AG04449 (cell line): ENCODE measurements around the gene CRYAB.
A peak's percentile ranks its signal among the peaks of the same experiment; 100 is the strongest.

Experiments used
- CTCF ChIA-PET: fragments of 350-600 bp; formaldehyde crosslinking; extraction: SDS; loops from one replicate; lab custom pipeline; 2021; ENCODE audit warnings: antibody characterized with exemption; lab: Yijun Ruan, JAX
- POLR2A ChIA-PET: fragments of 400-600, 350-600 bp; formaldehyde crosslinking; extraction: SDS; loops from one replicate; lab custom pipeline; 2020; ENCODE audit warnings: antibody characterized with exemption, inconsistent platforms; lab: Yijun Ruan, JAX
- DNase-seq: peaks from one replicate; pipeline ENCODE4 v3.0.0-alpha.2; 2010; ENCODE audit warnings: low read depth, low spot score
- H3K4me3 ChIP-seq: 2 replicates; pipeline ENCODE4 v1.5.1; 2011; ENCODE audit warnings: low read depth, mild to moderate bottlenecking, control low read depth, low read length
- CTCF ChIP-seq: IDR thresholded peaks from one replicate; pipeline ENCODE4 v1.5.1; 2011; ENCODE audit warnings: mild to moderate bottlenecking, moderate library complexity, low read length, control low read depth, inconsistent platforms; ENCODE audit not compliant: insufficient read depth; ENCODE audit errors: missing control alignments

Gene CRYAB

GRCh38 chr11:111870886-111871692 lies 40.5 kb downstream of the CRYAB start, which contains the start of gene ALG9:
Gene ALG9, minus strand, starts transcription at chr11:111871581. Its CDS starts 99 bp downstream, at chr11:111871482.
- TF ChIP-seq CTCF: peak; percentile 43
- POLR2A ChIA-PET: interaction anchor here (0.6 to 1.0 kb wide), 7 partner anchors 20 to 215 kb away, joined by 3 to 4 read pairs (median 3); partner anchors contain the start of genes CRYAB, SDHD and TIMM8B
- peak; percentile 24 for DNase-seq
- CTCF ChIA-PET: interaction anchor here (0.7 to 4.0 kb wide), 24 partner anchors 9 to 409 kb away, joined by 3 to 26 read pairs (median 4); partner anchors contain the start of genes CFAP68 and PIH1D2
- peak within 1 kb of the TSS; percentile 90 for H3K4me3 ChIP-seq

- no peak for TF ChIP-seq CTCF
- ChIA-PET CTCF (interaction anchor here (0.8 to 4.0 kb wide), 19 partner anchors 9 to 410 kb away, joined by 3 to 26 read pairs (median 3); partner anchors contain the start of gene CFAP68), POLR2A (interaction anchor here (0.6 to 1.0 kb wide), 3 partner anchors 23 to 56 kb away, joined by 3 to 4 read pairs (median 3); partner anchors contain the start of gene CRYAB)
- H3K4me3 ChIP-seq: peak overlapping the region; percentile 90
- no peak for DNase-seq
These were observed 41.1 kb downstream of the CRYAB start for GRCh38 chr11:111870522-111870885.

GRCh38 chr11:111870113-111870512 lies 41.5 kb downstream of the CRYAB start:
- no peak for TF ChIP-seq CTCF
- ChIA-PET CTCF (interaction anchor here (0.8 to 4.0 kb wide), 17 partner anchors 8 to 410 kb away, joined by 3 to 26 read pairs (median 4); partner anchors contain the start of gene CFAP68), POLR2A (interaction anchor here (0.6 to 1.0 kb wide), 3 partner anchors 23 to 57 kb away, joined by 3 to 4 read pairs (median 3); partner anchors contain the start of gene CRYAB)
- DNase-seq: no peak
- peak overlapping the region; percentile 90; the same call in 1 of the 2 replicates for H3K4me3 ChIP-seq

- H3K4me3 ChIP-seq: no peak overlapping the region
- POLR2A ChIA-PET: no interaction called here
- TF ChIP-seq CTCF: no peak
- DNase-seq: no peak
- CTCF ChIA-PET: interaction anchor here (1.6 to 7.3 kb wide), 4 partner anchors 7 to 269 kb away, joined by 3 to 39 read pairs (median 15); partner anchors contain the start of gene ALG9
These were observed 51.3 kb downstream of the CRYAB start for GRCh38 chr11:111860257-111860656.
